ENCODE results near the gene BCAS1.

The BCAS1 gene

GRCh38 chr20:54048891-54049545 is 21.4 kb downstream of the BCAS1 start:
- DNase-seq (ENCODE audit: low read depth, low spot score): no peak

GRCh38 chr20:54048481-54048880 is 21.9 kb downstream of the BCAS1 start:
- peak; percentile 15 for DNase-seq (ENCODE audit: low read depth, low spot score)

GRCh38 chr20:54047720-54048119 is 22.7 kb downstream of the BCAS1 start:
- no peak for DNase-seq (ENCODE audit: low read depth, low spot score)

- DNase-seq (ENCODE audit: low read depth, low spot score): no peak
These were observed 23.3 kb downstream of the BCAS1 start for GRCh38 chr20:54047048-54047447.

- peak; percentile 39 for DNase-seq (ENCODE audit: low read depth, low spot score)
These were observed 26.2 kb downstream of the BCAS1 start for GRCh38 chr20:54044156-54044555.

- DNase-seq (ENCODE audit: low read depth, low spot score): no peak
These were observed 27.1 kb downstream of the BCAS1 start for GRCh38 chr20:54043076-54043967.

GRCh38 chr20:54042021-54042420 is 28.4 kb downstream of the BCAS1 start:
- DNase-seq (ENCODE audit: low read depth, low spot score): no peak

GRCh38 chr20:54041336-54041735 is 29.1 kb downstream of the BCAS1 start:
- DNase-seq (ENCODE audit: low read depth, low spot score): no peak

- no peak for DNase-seq (ENCODE audit: low read depth, low spot score)
These were observed 29.9 kb downstream of the BCAS1 start for GRCh38 chr20:54040531-54040930.

GRCh38 chr20:54038961-54039360 is 31.4 kb downstream of the BCAS1 start:
- no peak for DNase-seq (ENCODE audit: low read depth, low spot score)

- DNase-seq (ENCODE audit: low read depth, low spot score): no peak
These were observed 32.9 kb downstream of the BCAS1 start for GRCh38 chr20:54037525-54037924.

- DNase-seq (ENCODE audit: low read depth, low spot score): no peak
These were observed 40.8 kb downstream of the BCAS1 start for GRCh38 chr20:54029643-54030042.

GRCh38 chr20:54029176-54029575 is 41.2 kb downstream of the BCAS1 start:
- DNase-seq (ENCODE audit: low read depth, low spot score): no peak

GRCh38 chr20:54028276-54029011 is 42.0 kb downstream of the BCAS1 start:
- peak; percentile 9 for DNase-seq (ENCODE audit: low read depth, low spot score)

GRCh38 chr20:54027704-54028103 is 42.7 kb downstream of the BCAS1 start:
- no peak for DNase-seq (ENCODE audit: low read depth, low spot score)

- DNase-seq (ENCODE audit: low read depth, low spot score): no peak
These were observed 43.9 kb downstream of the BCAS1 start for GRCh38 chr20:54026295-54027064.

GRCh38 chr20:54025251-54025771 is 45.1 kb downstream of the BCAS1 start:
- DNase-seq (ENCODE audit: low read depth, low spot score): peak; percentile 85

GRCh38 chr20:54023406-54023805 is 47.0 kb downstream of the BCAS1 start:
- no peak for DNase-seq (ENCODE audit: low read depth, low spot score)

GRCh38 chr20:54021446-54022235 is 48.8 kb downstream of the BCAS1 start:
- DNase-seq (ENCODE audit: low read depth, low spot score): no peak

- no peak for DNase-seq (ENCODE audit: low read depth, low spot score)
These were observed 49.5 kb downstream of the BCAS1 start for GRCh38 chr20:54020868-54021267.
